HUES48 (cell line): ENCODE data around the gene IRF2BPL.

Experiments
- H3K27ac ChIP-seq: one replicate; pipeline ENCODE4 v1.7.0; 2013; ENCODE audit warnings: low read depth, low read length, inconsistent platforms
- H3K27me3 ChIP-seq: 2 replicates; pipeline ENCODE4 v1.6.1; 2013; ENCODE audit warnings: mild to moderate bottlenecking, low read length; ENCODE audit not compliant: control insufficient read depth, insufficient read depth
- H3K36me3 ChIP-seq: 2 replicates; pipeline ENCODE4 v1.6.1; 2013; ENCODE audit warnings: low read length; ENCODE audit not compliant: control insufficient read depth, insufficient read depth
- H3K4me1 ChIP-seq: 2 replicates; pipeline ENCODE4 v1.6.1; 2013; ENCODE audit warnings: mild to moderate bottlenecking, low read length; ENCODE audit not compliant: control insufficient read depth, insufficient read depth
- H3K4me3 ChIP-seq: 2 replicates; pipeline ENCODE4 v1.5.1; 2013; ENCODE audit warnings: mild to moderate bottlenecking, low read depth, low read length
- H3K9ac ChIP-seq: 2 replicates; pipeline ENCODE4 v1.6.1; 2013; ENCODE audit warnings: mild to moderate bottlenecking, low read depth, low read length, moderate library complexity
- H3K9me3 ChIP-seq: 2 replicates; pipeline ENCODE4 v1.6.1; 2013; ENCODE audit warnings: low read length; ENCODE audit not compliant: control insufficient read depth, insufficient read depth

IRF2BPL gene

DNA sequence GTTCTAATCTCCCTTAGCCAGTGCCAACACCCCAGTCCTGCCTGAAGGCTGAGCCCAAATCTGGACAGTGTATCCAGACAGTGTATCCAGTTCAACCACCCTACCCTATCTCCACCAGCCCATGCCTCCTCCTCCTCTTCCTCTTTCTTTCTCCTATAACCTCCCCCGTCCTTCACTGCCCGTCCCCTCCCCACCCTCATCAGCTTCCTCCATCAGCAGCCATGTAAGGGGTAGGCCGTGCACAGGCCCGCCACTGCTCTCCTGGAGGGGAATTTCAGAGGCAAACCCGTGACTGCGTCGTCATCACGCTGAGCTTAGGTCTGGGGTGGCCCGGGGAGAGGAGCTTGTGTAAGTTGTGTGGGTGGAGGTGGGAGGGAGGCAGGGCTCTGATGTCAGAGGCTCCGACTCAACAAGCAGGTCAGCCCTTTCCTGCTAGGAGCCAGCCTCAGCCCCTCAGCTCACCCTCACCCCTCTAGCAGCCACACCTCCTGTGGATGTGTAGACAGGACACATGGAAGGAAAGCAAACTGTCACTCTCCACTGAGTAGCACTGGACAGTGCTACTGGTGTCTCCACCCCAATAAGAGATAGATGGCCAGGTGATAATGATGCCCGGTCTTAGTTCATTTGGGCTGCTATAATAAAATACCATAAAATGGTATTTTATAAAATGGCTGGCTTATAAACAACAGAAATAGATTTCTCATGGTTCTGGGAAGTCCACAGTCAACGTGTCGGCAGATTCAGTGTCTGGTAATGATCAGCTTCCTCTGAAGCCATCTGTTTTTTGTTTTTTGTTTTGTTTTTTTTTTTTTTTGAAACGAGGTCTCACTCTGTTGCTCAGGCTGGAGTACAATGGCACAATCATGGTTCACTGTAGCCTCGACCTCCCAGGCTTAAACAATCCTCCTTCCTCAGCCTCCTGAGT, 50.5 kb downstream of the IRF2BPL start:
- Histone ChIP-seq H3K9me3 (no peaks in the 10 kb centered on the region), H3K4me1 (no peaks in the 10 kb centered on the region), H3K9ac (no peak overlapping the region), H3K27me3 (no peaks in the 10 kb centered on the region), H3K27ac (no peak overlapping the region), H3K36me3 (no peaks in the 10 kb centered on the region), H3K4me3 (no peak overlapping the region)

DNA sequence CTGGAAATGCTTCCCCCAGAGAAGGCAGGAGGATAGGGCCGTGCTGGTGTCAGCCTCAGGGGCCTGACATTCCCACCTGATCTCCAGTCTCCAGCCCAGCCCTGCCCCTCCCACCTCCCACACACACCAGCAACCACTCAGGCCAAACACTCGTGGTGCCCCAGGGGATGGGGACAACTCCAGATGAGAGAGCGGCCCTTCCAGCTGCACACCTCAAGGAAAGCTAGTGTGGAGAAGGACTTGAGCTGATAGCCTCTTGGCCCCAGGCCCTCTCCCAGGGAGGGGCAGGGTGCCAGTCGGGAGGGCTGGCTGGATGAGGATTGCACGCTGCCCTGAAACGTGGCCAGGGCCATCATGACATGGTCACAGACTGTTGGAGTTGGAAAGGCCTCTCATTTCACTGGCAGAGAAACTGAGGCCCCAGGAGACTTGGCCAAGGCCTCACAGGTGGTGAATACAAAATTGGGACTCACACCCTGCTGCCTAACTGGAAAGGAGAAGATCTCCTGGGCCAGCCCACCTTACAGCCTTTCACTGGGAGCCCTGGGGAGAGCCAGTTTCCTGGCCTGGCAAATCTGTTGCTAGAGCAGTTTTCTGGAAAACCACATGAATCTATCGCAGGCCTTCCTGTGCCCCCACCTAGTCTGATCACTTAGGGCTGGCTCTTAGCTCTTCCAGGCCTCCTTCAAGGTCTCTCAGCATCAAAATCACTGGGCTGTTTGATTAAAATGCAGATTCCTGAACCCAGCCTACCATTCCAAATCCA, 52.1 kb downstream of the IRF2BPL start:
- no peaks in the 10 kb centered on the region for H3K36me3 ChIP-seq
- no peaks in the 10 kb centered on the region for H3K4me1 ChIP-seq
- H3K9ac ChIP-seq = no peak overlapping the region
- H3K27ac ChIP-seq = no peak overlapping the region
- no peaks in the 10 kb centered on the region for H3K9me3 ChIP-seq
- no peaks in the 10 kb centered on the region for H3K27me3 ChIP-seq
- H3K4me3 ChIP-seq = no peak overlapping the region

DNA sequence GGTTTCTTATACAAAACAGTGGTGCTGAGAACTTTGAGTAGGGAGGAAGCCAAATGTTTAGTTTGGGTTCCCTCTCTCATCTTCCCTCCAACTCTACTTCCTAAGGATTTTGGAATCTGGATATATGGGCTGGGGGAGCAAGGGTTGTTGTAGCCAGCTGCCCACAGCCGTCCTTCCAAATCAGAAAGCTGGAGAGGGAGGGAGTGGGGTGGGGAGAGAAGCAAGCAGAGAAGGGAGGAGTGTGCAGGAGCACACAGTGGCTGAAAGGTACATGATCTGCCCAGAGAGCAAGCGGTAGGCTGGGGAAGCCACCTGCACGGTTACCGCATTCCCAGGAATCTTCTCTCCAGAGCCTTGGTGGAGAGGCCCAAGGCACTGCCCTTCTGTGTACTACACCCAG, 52.7 kb downstream of the IRF2BPL start:
- H3K36me3 ChIP-seq = no peaks in the 10 kb centered on the region
- H3K4me3 ChIP-seq = no peak overlapping the region
- H3K27ac ChIP-seq = no peak overlapping the region
- H3K9me3 ChIP-seq = no peaks in the 10 kb centered on the region
- no peaks in the 10 kb centered on the region for H3K27me3 ChIP-seq
- no peaks in the 10 kb centered on the region; the same call in 1 of the 2 replicates for H3K4me1 ChIP-seq
- no peak overlapping the region for H3K9ac ChIP-seq

GRCh38 chr14:76975051-76975450, 53.5 kb downstream of the IRF2BPL start:
- Histone ChIP-seq H3K4me3 (no peak overlapping the region), H3K27ac (no peak overlapping the region), H3K9ac (no peak overlapping the region), H3K36me3 (no peaks in the 10 kb centered on the region), H3K4me1 (no peaks in the 10 kb centered on the region; the same call in 1 of the 2 replicates), H3K27me3 (no peaks in the 10 kb centered on the region), H3K9me3 (no peaks in the 10 kb centered on the region)
